SK-N-SH treated with all-trans-retinoic acid at 6 μM for 48 hours (cell line): Measurements from ENCODE around the gene CTDSP2.

ENCODE experiments used
- ATAC-seq: fragments of 200-7000 bp; cut with Tn5 transposase; 3 replicates; pipeline ENCODE4 v1.9.1; 2020; ENCODE audit warnings: mild to moderate bottlenecking, moderate library complexity
- ARNTL ChIP-seq: fragments of 450-650 bp; formaldehyde crosslinking; IDR thresholded peaks from 2 replicates; pipeline ENCODE4 v1.5.0; 2020; ENCODE audit warnings: low read depth, mild to moderate bottlenecking, moderate library complexity, borderline replicate concordance
- BACH2 ChIP-seq: fragments of 250-450 bp; sonication (Bioruptor Pico); IDR thresholded peaks from 2 replicates; pipeline ENCODE4 v1.9.0; 2021; ENCODE audit warnings: mild to moderate bottlenecking, borderline replicate concordance
- CREB5 ChIP-seq: fragments of 250-450 bp; sonication (Bioruptor Pico); IDR thresholded peaks from 2 replicates; pipeline ENCODE4 v1.5.1; 2020; ENCODE audit warnings: low read depth, mild to moderate bottlenecking, moderate library complexity
- CSDC2 ChIP-seq: fragments of 250-450 bp; sonication (Bioruptor Pico); IDR thresholded peaks from 2 replicates; pipeline ENCODE4 v1.5.0; 2020; ENCODE audit warnings: mild to moderate bottlenecking, moderate library complexity
- CSRNP3 ChIP-seq: fragments of 250-450 bp; sonication (Bioruptor Pico); IDR thresholded peaks from 2 replicates; pipeline ENCODE4 v1.5.1; 2021; ENCODE audit warnings: mild to moderate bottlenecking, moderate library complexity
- ESRRG ChIP-seq: fragments of 250-450 bp; sonication (Bioruptor Pico); IDR thresholded peaks from 2 replicates; pipeline ENCODE4 v1.6.1; 2021; ENCODE audit warnings: mild to moderate bottlenecking
- GLIS3 ChIP-seq: fragments of 250-450 bp; sonication (Bioruptor Pico); IDR thresholded peaks from 2 replicates; pipeline ENCODE4 v1.5.0; 2020; ENCODE audit warnings: mild to moderate bottlenecking, moderate library complexity
- ISL1 ChIP-seq: fragments of 250-450 bp; sonication (Bioruptor Pico); IDR thresholded peaks from 2 replicates; pipeline ENCODE4 v2.1.2; 2022; ENCODE audit warnings: mild to moderate bottlenecking, moderate library complexity
- OSR1 ChIP-seq: fragments of 250-450 bp; sonication (Bioruptor Pico); IDR thresholded peaks from 2 replicates; pipeline ENCODE4 v1.8.0; 2022; ENCODE audit warnings: moderate library complexity, mild to moderate bottlenecking, inconsistent platforms
- POU6F1 ChIP-seq: fragments of 250-450 bp; sonication (Bioruptor Pico); IDR thresholded peaks from 2 replicates; pipeline ENCODE4 v1.8.0; 2021; ENCODE audit warnings: low read depth, mild to moderate bottlenecking, moderate library complexity, borderline replicate concordance
- RARB ChIP-seq: fragments of 250-450 bp; sonication (Bioruptor Pico); IDR thresholded peaks from 2 replicates; pipeline ENCODE4 v1.8.0; 2021; ENCODE audit warnings: mild to moderate bottlenecking, moderate library complexity
- SNAI2 ChIP-seq: fragments of 250-450 bp; sonication (Bioruptor Pico); IDR thresholded peaks from 2 replicates; pipeline ENCODE4 v1.5.0; 2020; ENCODE audit warnings: mild to moderate bottlenecking, moderate library complexity
- TCF4 ChIP-seq: fragments of 250-450 bp; sonication (Bioruptor Pico); IDR thresholded peaks from 2 replicates; pipeline ENCODE4 v1.8.0; 2021; ENCODE audit warnings: mild to moderate bottlenecking, moderate library complexity, borderline replicate concordance
- TOX ChIP-seq: fragments of 250-450 bp; sonication (Bioruptor Pico); IDR thresholded peaks from 2 replicates; pipeline ENCODE4 v1.8.0; 2021; ENCODE audit warnings: mild to moderate bottlenecking, moderate library complexity, borderline replicate concordance
- ZFP3 ChIP-seq: fragments of 250-450 bp; sonication (Bioruptor Pico); IDR thresholded peaks from 2 replicates; pipeline ENCODE4 v1.5.0; 2020; ENCODE audit warnings: mild to moderate bottlenecking, moderate library complexity
- ZFP30 ChIP-seq: fragments of 450-650 bp; formaldehyde crosslinking; IDR thresholded peaks from 2 replicates; pipeline ENCODE4 v1.5.0; 2022; ENCODE audit warnings: mild to moderate bottlenecking, moderate library complexity
- ZNF565 ChIP-seq: fragments of 450-650 bp; formaldehyde crosslinking; conservative IDR thresholded peaks from 2 replicates; pipeline ENCODE4 v1.5.0; 2020; ENCODE audit warnings: low read depth, mild to moderate bottlenecking, moderate library complexity
- ZNF70 ChIP-seq: fragments of 450-650 bp; formaldehyde crosslinking; IDR thresholded peaks from 2 replicates; pipeline ENCODE4 v1.5.0; 2020; ENCODE audit warnings: mild to moderate bottlenecking, moderate library complexity
- ZNF8 ChIP-seq: fragments of 450-650 bp; formaldehyde crosslinking; IDR thresholded peaks from 2 replicates; pipeline ENCODE4 v1.5.0; 2020; ENCODE audit warnings: mild to moderate bottlenecking, moderate library complexity
- TF ChIP-seq, protein P1 (sequence below): fragments of 250-450 bp; sonication (Bioruptor Pico); IDR thresholded peaks from 2 replicates; pipeline ENCODE4 v1.5.0; 2020; ENCODE audit warnings: mild to moderate bottlenecking, moderate library complexity
- TF ChIP-seq, protein P2 (sequence below): fragments of 250-450 bp; sonication (Bioruptor Pico); IDR thresholded peaks from 2 replicates; pipeline ENCODE4 v1.8.0; 2020; ENCODE audit warnings: mild to moderate bottlenecking, moderate library complexity, borderline replicate concordance

The CTDSP2 gene

GRCh38 chr12:57845478-57846284 lies 848 bp downstream of the CTDSP2 start:
- no peak for TF ChIP-seq ZNF565 (CRISPR knock-in tag)
- TF ChIP-seq ZFP30 (CRISPR knock-in tag), result no peak
- TF ChIP-seq RARB, result no peak
- TF ChIP-seq POU6F1, result no peak
- TF ChIP-seq ESRRG (CRISPR knock-in tag), result no peak
- no peak for TF ChIP-seq ARNTL (CRISPR knock-in tag)
- no peak for TF ChIP-seq SNAI2 (CRISPR knock-in tag)
- no peak for TF ChIP-seq GLIS3 (CRISPR knock-in tag)
- TF ChIP-seq, protein P1, sequence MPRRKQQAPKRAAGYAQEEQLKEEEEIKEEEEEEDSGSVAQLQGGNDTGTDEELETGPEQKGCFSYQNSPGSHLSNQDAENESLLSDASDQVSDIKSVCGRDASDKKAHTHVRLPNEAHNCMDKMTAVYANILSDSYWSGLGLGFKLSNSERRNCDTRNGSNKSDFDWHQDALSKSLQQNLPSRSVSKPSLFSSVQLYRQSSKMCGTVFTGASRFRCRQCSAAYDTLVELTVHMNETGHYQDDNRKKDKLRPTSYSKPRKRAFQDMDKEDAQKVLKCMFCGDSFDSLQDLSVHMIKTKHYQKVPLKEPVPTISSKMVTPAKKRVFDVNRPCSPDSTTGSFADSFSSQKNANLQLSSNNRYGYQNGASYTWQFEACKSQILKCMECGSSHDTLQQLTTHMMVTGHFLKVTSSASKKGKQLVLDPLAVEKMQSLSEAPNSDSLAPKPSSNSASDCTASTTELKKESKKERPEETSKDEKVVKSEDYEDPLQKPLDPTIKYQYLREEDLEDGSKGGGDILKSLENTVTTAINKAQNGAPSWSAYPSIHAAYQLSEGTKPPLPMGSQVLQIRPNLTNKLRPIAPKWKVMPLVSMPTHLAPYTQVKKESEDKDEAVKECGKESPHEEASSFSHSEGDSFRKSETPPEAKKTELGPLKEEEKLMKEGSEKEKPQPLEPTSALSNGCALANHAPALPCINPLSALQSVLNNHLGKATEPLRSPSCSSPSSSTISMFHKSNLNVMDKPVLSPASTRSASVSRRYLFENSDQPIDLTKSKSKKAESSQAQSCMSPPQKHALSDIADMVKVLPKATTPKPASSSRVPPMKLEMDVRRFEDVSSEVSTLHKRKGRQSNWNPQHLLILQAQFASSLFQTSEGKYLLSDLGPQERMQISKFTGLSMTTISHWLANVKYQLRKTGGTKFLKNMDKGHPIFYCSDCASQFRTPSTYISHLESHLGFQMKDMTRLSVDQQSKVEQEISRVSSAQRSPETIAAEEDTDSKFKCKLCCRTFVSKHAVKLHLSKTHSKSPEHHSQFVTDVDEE (CRISPR knock-in tag), result no peak
- peak; percentile 32 for ATAC-seq

DNA sequence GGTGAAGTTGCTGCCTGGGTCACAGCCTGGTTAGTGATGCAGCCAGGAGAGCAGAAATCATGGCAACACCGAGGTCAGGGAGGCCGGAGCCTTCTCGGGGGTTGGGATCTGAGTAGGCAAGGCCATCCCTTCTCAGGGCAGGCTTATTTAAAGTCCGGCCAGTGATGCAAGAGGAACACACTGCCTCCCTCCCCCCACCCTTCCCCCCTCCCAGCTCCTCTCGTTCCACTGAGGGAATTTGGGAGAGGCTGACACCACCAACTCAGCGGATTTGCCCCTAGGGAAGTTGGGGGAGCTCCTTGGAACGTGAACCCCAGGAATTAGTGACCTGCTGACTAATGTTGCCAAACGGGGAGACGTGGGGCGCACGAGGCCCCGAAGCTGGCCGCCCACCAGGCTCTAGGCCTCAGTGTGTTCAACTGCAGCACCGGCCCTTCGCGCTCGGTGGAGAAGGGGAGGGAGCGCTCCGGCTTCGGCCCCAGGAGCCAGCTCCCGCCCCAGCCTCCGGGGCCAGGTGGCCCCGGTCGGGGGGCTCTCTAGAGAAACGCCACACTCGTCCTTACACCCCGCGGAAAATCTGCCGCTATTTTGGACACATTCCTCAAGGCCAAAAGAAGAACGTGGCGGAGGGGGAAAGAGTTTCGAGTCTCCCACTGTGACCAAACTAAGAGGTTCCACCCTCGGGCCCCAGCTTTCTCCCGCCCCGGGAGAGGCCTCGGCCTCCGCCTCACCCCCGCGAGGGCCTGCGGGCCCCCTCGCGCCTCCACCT lies 1.6 kb downstream of the CTDSP2 start:
- TF ChIP-seq ZNF565 (CRISPR knock-in tag), result no peak
- no peak for TF ChIP-seq TOX (CRISPR knock-in tag)
- peak; percentile 88; the same call in 1 of the 2 replicates for TF ChIP-seq ZNF70 (CRISPR knock-in tag)
- no peak for TF ChIP-seq ARNTL (CRISPR knock-in tag)
- TF ChIP-seq GLIS3 (CRISPR knock-in tag), result no peak
- peak; percentile 51 for ATAC-seq

GRCh38 chr12:57842342-57843294 lies 3.9 kb downstream of the CTDSP2 start:
- ATAC-seq, result no peak
- TF ChIP-seq OSR1 (CRISPR knock-in tag) (no peak), ZFP30 (CRISPR knock-in tag) (no peak)

DNA sequence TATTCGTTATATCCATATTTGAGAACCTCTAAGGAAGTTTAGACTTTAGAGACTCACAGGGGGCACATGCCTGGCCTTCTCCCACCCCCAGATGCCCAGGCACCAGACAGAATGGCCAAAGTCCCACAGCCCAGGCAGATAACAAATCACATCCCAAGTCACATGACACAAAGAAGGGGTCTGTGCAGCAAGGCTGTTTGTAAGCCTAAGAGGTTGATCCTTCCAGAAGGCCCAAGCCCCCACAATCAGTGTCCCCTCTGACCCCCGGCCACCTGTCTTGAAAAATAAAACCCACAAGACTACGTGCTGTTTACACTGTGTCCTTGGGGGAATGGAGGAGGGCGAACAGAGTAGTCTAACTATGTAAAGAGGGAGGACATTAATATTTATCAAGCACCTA lies 5.1 kb downstream of the CTDSP2 start:
- no peak for ATAC-seq
- no peak for TF ChIP-seq RARB
- no peak for TF ChIP-seq CSRNP3 (CRISPR knock-in tag)
- no peak for TF ChIP-seq CREB5 (CRISPR knock-in tag)
- TF ChIP-seq ZNF8 (CRISPR knock-in tag), result no peak
- no peak for TF ChIP-seq ESRRG (CRISPR knock-in tag)
- no peak for TF ChIP-seq BACH2 (CRISPR knock-in tag)
- no peak for TF ChIP-seq ZFP3
- TF ChIP-seq, protein P2, sequence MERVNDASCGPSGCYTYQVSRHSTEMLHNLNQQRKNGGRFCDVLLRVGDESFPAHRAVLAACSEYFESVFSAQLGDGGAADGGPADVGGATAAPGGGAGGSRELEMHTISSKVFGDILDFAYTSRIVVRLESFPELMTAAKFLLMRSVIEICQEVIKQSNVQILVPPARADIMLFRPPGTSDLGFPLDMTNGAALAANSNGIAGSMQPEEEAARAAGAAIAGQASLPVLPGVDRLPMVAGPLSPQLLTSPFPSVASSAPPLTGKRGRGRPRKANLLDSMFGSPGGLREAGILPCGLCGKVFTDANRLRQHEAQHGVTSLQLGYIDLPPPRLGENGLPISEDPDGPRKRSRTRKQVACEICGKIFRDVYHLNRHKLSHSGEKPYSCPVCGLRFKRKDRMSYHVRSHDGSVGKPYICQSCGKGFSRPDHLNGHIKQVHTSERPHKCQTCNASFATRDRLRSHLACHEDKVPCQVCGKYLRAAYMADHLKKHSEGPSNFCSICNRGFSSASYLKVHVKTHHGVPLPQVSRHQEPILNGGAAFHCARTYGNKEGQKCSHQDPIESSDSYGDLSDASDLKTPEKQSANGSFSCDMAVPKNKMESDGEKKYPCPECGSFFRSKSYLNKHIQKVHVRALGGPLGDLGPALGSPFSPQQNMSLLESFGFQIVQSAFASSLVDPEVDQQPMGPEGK, result no peak
- TF ChIP-seq SNAI2 (CRISPR knock-in tag), result no peak
- no peak for TF ChIP-seq ZNF565 (CRISPR knock-in tag)
- no peak for TF ChIP-seq ARNTL (CRISPR knock-in tag)
- TF ChIP-seq ISL1 (CRISPR knock-in tag), result no peak
- no peak for TF ChIP-seq ZFP30 (CRISPR knock-in tag)
- TF ChIP-seq TCF4 (CRISPR knock-in tag), result no peak
- TF ChIP-seq OSR1 (CRISPR knock-in tag), result no peak
- TF ChIP-seq CSDC2 (CRISPR knock-in tag), result no peak
- TF ChIP-seq POU6F1, result no peak
- no peak for TF ChIP-seq TOX (CRISPR knock-in tag)
